Prostate gland (tissue), 2 donors: ENCODE measurements around the gene ACVR1. TPM values are rescaled to one million over a fixed set of nuclear protein-coding genes. Genes with fewer than 3 reads are reported as not detected.
"Not testable (repeated sequence)": the region's sequence is repeated elsewhere in the genome, so short reads cannot be mapped to it uniquely, and the experiment has no call there.

Experiments used
- DNase-seq: peaks from one replicate; pipeline ENCODE4 v3.0.0-alpha.2; 2019; ENCODE audit warnings: low spot score
- H3K27ac ChIP-seq, 2 donors: fragments of 200-600 bp; sonication (generic); 2 replicates each; pipeline ENCODE4 v1.5.1; 2017 to 2019
- H3K27me3 ChIP-seq: fragments of 200-600 bp; sonication (generic); replicated peaks from 2 replicates; pipeline ENCODE4 v1.5.1; 2019; ENCODE audit not compliant: insufficient read depth
- H3K36me3 ChIP-seq, 2 donors: fragments of 200-600 bp; sonication (generic); 1 replicate in 1 of 2; 2 replicates in 1 of 2; pipeline versions ENCODE4 v1.5.1 to v1.8.1; 2017 to 2019
- H3K4me1 ChIP-seq: fragments of 200-600 bp; sonication (generic); replicated peaks from 2 replicates; pipeline ENCODE4 v1.5.1; 2019
- H3K4me3 ChIP-seq, 2 donors: fragments of 200-600 bp; sonication (generic); 2 replicates each; pipeline ENCODE4 v1.5.1; 2017 to 2019
- H3K9me3 ChIP-seq: fragments of 200-600 bp; sonication (generic); 2 replicates; pipeline ENCODE4 v1.5.1; 2017
- POLR2A ChIP-seq: fragments of 450-650 bp; IDR thresholded peaks from one replicate; pipeline ENCODE4 v1.6.1; 2016; ENCODE audit warnings: antibody characterized with exemption, mild to moderate bottlenecking
- POLR2AphosphoS5 ChIP-seq: sonication (generic); formaldehyde crosslinking; IDR thresholded peaks from one replicate; pipeline ENCODE4 v1.6.1; 2017; ENCODE audit warnings: antibody characterized with exemption
- WGBS: methylation state at CpG from one replicate; pipeline ENCODE4 v1.1.5; 2018; 5-methylcytosine and 5-hydroxymethylcytosine counted together
- intact Hi-C: fragments of 100-400 bp; cut with DNase I; formaldehyde crosslinking; loops from one replicate; pipeline ENCODE4 v1.14.2; 2022
- total RNA-seq, 2 donors: library from RNA; depleted of rRNA; stranded (reverse); fragments of >200 nt; gene quantifications; one replicate each; pipeline ENCODE4 v1.1.0, GENCODE V29; 2016
- TF ChIP-seq, protein P1 (sequence below), 4 experiments: fragments of 200-600 bp in 2 of 4; fragments of 450-650 bp in 2 of 4; sonication (generic) in 2 of 4; IDR thresholded peaks; 1 replicate in 3 of 4; 2 replicates in 1 of 4; pipeline ENCODE4 v1.5.1; 2016 to 2019; ENCODE audit warnings: antibody characterized with exemption in 4 of 4, mild to moderate bottlenecking in 2 of 4, moderate library complexity in 2 of 4

ACVR1 gene
- total RNA-seq, 2 donors from 2014 or later, result 16.0 to 21.5 TPM

DNA sequence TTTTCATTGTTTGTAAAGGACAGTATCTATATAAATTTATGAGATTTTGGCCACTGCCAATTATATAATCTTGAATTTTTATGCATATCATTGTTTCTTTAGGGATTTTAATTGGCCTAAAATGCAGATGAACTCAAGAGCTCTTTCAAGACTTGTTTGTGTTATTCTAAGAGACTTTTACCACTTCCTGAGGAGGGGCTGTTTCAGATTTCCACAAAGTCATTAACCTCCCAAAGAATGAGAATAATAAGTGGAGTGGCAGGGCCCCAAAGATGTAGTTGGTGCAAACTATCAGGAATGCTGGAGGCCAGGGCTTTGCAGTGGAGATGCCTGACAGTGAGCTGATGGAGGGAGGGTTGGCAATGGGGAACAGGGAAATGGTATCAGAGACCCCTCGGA lies 15.5 kb upstream of the ACVR1 start:
- TF ChIP-seq, protein P1, sequence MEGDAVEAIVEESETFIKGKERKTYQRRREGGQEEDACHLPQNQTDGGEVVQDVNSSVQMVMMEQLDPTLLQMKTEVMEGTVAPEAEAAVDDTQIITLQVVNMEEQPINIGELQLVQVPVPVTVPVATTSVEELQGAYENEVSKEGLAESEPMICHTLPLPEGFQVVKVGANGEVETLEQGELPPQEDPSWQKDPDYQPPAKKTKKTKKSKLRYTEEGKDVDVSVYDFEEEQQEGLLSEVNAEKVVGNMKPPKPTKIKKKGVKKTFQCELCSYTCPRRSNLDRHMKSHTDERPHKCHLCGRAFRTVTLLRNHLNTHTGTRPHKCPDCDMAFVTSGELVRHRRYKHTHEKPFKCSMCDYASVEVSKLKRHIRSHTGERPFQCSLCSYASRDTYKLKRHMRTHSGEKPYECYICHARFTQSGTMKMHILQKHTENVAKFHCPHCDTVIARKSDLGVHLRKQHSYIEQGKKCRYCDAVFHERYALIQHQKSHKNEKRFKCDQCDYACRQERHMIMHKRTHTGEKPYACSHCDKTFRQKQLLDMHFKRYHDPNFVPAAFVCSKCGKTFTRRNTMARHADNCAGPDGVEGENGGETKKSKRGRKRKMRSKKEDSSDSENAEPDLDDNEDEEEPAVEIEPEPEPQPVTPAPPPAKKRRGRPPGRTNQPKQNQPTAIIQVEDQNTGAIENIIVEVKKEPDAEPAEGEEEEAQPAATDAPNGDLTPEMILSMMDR (IDR thresholded peaks at IDR 0.05), result no peak
- TF ChIP-seq POLR2A, result no peak
- no peak for TF ChIP-seq POLR2AphosphoS5
- Histone ChIP-seq H3K27ac (no peak overlapping the region), H3K4me3 (no peak overlapping the region), H3K4me1 (no peaks in the 10 kb centered on the region), H3K9me3 (no peaks in the 10 kb centered on the region), H3K36me3 (no peaks in the 10 kb centered on the region), H3K27me3 (no peaks in the 10 kb centered on the region)
- 81% methylated on average over 1 of the region's 1 CpG for WGBS
- intact Hi-C loops, result no loop called here
- DNase-seq, result no peak

DNA sequence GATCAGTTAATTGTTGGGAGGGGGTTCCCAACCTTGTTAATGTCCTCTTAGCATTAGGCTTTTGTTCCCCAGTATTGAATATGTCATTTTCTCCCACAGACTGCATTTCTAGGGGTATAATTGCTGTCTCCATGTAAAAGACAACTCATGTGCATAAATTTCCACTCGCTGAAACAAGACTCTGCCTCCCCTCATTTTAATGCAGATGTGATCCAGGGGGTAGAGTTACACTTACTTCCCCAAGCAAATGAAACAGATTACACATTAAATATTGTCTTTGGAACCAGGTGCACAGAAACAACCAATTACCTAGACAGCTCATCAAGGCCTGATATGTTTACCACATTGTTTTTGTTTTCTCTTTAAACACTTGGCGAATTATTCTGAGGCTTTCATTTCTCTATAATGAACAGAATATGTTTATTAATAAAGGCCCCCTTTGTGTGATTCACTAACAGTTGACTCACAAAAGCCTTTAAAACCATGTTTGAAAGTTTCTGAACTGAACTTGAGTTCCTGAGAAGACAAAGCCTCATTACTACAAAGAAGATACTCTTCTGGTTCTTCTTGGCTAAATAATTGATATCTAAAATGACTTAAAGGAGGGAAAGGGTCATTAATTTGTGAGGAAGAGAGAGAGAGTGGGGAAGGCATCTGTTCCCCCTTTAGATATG lies 15.0 kb upstream of the ACVR1 start:
- 68% methylated on average over 2 of the region's 2 CpGs for WGBS
- intact Hi-C loops, result no loop called here
- H3K27ac ChIP-seq, result no peak overlapping the region
- no peaks in the 10 kb centered on the region for H3K36me3 ChIP-seq
- TF ChIP-seq, protein P1 (IDR thresholded peaks at IDR 0.05), result no peak
- TF ChIP-seq POLR2AphosphoS5 (no peak), POLR2A (no peak)
- no peaks in the 10 kb centered on the region for H3K4me1 ChIP-seq
- H3K27me3 ChIP-seq, result no peaks in the 10 kb centered on the region
- H3K9me3 ChIP-seq, result no peaks in the 10 kb centered on the region
- no peak for DNase-seq
- no peak overlapping the region for H3K4me3 ChIP-seq

DNA sequence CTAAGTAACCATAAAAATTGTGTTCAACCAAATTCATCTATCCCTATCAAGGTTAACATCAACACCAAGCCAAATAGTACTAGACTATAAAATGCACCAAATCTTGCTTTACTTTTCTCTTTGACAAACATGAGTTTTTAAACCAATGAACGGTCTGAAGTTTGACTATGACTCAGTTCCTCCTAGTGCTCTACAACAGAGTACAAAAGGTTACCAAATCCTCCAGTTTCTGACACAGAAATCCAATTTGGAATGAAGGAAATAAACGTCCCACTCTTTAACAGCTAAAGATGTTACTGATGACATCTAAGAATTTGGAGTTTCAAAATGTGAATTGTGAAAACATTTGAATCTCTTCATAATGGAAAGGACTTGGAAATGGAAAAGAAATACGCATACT lies 11.8 kb upstream of the ACVR1 start:
- H3K4me3 ChIP-seq, result no peak overlapping the region
- H3K36me3 ChIP-seq, result no peaks in the 10 kb centered on the region
- 48% methylated on average over 3 of the region's 3 CpGs for WGBS
- no peaks in the 10 kb centered on the region for H3K9me3 ChIP-seq
- no peaks in the 10 kb centered on the region for H3K4me1 ChIP-seq
- TF ChIP-seq, protein P1 (IDR thresholded peaks at IDR 0.05), result no peak
- no peak for TF ChIP-seq POLR2AphosphoS5
- no peak for TF ChIP-seq POLR2A
- H3K27ac ChIP-seq, result no peak overlapping the region
- intact Hi-C loops, result no loop called here
- H3K27me3 ChIP-seq, result no peaks in the 10 kb centered on the region
- no peak for DNase-seq

DNA sequence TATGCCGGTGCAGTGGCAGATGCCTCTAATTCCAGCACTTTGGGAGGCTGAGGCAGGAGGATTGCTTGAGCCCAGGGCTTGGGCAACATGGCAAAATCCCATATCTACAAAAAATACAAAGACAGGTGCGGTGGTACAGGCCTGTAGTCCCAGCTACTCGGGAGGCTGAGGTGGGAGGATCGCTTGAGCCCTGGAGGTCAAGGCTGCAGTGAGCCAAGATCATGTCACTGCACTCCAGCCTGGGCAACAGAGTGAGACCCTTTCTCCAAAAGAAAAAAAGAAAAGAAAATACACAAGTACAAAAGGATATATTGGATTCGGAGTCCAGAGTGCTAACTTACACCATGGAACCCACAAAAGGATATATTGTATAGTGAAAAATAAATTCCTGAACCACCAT lies 8.4 kb upstream of the ACVR1 start:
- H3K4me3 ChIP-seq, intact Hi-C loops, H3K36me3 ChIP-seq, H3K9me3 ChIP-seq, H3K4me1 ChIP-seq, H3K27ac ChIP-seq, H3K27me3 ChIP-seq, DNase-seq: not testable (repeated sequence)
- 73% methylated on average over 5 of the region's 5 CpGs for WGBS

DNA sequence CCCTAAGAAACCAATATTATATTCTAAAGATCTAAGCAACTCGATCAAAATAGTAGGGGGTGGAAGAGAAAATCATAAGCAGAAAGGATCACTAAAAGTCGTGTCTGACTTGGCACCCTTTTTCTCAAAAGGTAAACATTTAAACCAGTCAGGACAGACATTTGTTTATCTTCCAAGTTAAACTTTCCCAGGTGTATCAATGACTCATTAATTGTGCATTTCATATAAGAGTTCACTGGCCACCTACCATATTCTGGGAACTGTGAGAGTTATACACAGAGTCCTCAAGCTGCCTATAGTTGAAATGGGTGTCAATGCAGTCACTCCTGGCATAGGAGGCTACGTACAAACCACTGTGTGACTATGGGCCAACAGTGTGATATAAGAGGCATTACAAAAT lies 4.8 kb upstream of the ACVR1 start:
- 72% methylated on average over 3 of the region's 3 CpGs for WGBS
- no peak overlapping the region for H3K27ac ChIP-seq

DNA sequence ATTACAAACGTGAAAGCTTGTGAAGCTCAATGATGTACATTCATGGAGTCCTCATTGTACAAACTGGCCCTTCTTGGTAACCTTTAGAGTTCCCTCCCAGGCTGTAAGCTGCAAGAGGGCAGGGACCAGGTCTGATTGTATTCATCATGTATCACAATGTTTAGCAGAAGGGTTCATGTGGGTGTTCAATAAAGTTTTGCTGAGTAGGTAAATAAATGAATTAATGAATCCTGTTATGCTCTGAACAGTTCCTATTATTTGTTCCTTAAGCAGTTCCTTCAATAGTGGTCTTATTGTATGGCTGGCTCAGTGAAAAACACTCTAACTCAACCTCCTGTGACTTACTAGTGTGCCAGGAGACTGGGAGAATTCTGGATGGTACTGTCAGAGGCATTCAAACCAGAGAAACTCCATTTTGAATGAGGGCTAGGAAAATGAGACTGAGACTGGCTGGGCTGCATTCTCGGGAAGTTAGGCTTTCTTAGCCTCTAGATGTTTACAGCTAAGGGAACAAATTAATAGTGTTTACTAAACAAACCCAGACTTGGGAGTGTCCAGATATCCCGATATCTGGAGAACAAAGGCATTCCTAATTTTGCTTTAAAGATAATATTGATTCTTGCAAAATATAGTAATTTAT lies 1.8 kb upstream of the ACVR1 start:
- Histone ChIP-seq H3K9me3 (no peaks in the 10 kb centered on the region), H3K4me3 (no peak overlapping the region), H3K4me1 (peaks cover 7% of the 10 kb centered on the region), H3K36me3 (no peaks in the 10 kb centered on the region), H3K27me3 (no peaks in the 10 kb centered on the region), H3K27ac (no peak overlapping the region)
- WGBS, result 74% methylated on average over 3 of the region's 3 CpGs
- TF ChIP-seq, protein P1 (IDR thresholded peaks at IDR 0.05), result no peak
- TF ChIP-seq POLR2A (no peak), POLR2AphosphoS5 (no peak)
- DNase-seq, result no peak
- intact Hi-C loops, result no loop called here

More for the DNA sequence above, 4.8 kb upstream of the ACVR1 start:
- no peaks in the 10 kb centered on the region for H3K27me3 ChIP-seq
- no peak for DNase-seq
- peaks cover 7% of the 10 kb centered on the region for H3K4me1 ChIP-seq
- TF ChIP-seq POLR2A (no peak), POLR2AphosphoS5 (no peak)
- H3K9me3 ChIP-seq, result no peaks in the 10 kb centered on the region
- intact Hi-C loops, result no loop called here
- no peak overlapping the region for H3K4me3 ChIP-seq
- no peaks in the 10 kb centered on the region for H3K36me3 ChIP-seq
